ENCODE results near the gene PCBP3.
"Not testable (repeated sequence)": the region's sequence is repeated elsewhere in the genome, so short reads cannot be mapped to it uniquely, and the experiment has no call there.

Gene PCBP3

GRCh38 chr21:45643021-45643980 lies at the start of gene PCBP3:
Gene PCBP3 (plus strand): TSS chr21:45643725. CDS start chr21:45850086, 206,361 bp downstream.
- DNase-seq (ENCODE audit: low read depth in 1 of 2, low spot score in 1 of 2) = peak in 1 of 2 experiments; percentile 75
- no peak for TF ChIP-seq JUND (IDR thresholded peaks at IDR 0.05; ENCODE audit: low read depth)
- in situ Hi-C loops (cut with HindIII; ENCODE audit: low pct_unique_long_range_greater_than_20kb, low sequenced_read_pairs) = no loop called here

DNA sequence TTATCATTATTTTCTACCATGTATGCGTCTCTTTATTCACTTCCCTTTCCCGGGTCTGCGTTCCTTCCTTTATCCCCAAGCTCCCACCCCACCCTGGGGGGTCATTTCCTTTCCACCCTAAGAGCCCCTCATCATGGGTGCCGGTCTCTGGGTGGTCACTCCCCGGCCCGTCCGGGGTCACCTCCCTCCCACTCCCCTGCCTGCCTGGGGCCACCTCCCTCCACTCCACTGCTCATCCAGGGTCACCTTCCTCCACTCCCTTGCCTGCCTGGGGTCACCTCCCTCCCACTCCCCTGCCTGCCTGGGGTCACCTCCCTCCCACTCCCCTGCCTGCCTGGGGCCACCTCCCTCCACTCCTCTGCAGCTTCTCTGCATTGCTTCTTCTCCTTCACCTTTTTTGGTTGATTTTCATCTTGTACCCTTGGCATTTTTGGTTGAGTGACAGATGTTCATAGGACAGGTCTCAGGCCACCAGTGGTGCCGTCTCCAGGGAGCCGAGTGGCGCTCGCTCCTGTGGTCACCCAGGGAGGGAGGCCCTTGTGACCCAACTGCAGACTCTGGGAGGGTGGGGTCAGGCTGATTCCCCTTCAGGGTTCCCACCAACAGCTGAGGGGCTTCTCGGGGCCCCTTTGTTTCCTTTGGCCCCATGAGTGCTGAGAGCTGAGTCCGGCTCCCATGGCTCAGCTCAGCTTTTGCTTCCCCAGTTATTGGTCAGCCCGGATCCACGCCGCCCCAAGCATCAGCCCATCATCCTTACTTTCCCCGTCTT lies 48.6 kb upstream of the PCBP3 start:
- in situ Hi-C loops (cut with HindIII; ENCODE audit: low pct_unique_long_range_greater_than_20kb, low sequenced_read_pairs) = no loop called here
- no peak for DNase-seq (ENCODE audit: low read depth in 1 of 2, low spot score in 1 of 2)
- TF ChIP-seq JUND (IDR thresholded peaks at IDR 0.05; ENCODE audit: low read depth) = no peak

- in situ Hi-C loops (cut with HindIII; ENCODE audit: low pct_unique_long_range_greater_than_20kb, low sequenced_read_pairs) = no loop called here
- no peak for DNase-seq (ENCODE audit: low read depth in 1 of 2, low spot score in 1 of 2)
- TF ChIP-seq JUND (IDR thresholded peaks at IDR 0.05; ENCODE audit: low read depth) = no peak
Observed at GRCh38 chr21:45595574-45596295, 47.8 kb upstream of the PCBP3 start.

DNA sequence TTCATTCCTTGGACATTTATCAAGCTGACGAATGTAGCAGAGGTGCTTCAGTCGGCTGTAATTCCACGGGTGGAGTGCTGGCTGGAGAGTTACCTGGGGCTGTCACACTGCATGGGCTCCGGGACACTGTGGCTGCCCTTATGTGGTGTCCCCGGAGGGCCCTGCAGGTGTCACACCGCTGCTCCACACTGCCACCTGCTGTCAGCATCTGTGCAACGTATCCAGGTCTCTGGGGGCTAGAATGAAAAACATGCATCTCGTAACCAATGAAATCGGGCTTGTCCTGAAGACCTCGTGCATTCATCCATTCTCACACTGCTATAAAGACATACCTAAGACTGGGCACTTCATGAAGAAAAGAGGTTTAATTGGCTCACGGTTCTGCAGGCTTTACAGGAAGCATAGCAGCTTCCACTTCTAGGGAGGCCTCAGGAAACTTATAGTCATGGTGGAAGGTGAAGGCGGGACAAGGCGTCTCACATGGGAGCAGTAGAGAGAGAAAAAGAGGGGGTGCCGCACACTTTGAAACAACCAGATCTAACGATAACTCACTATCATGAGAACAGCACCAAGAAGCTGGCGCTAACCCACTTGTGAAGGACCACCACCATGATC lies 46.7 kb upstream of the PCBP3 start:
- peak; percentile 76 to 87 for DNase-seq (ENCODE audit: low read depth in 1 of 2, low spot score in 1 of 2)
- in situ Hi-C loops (cut with HindIII; ENCODE audit: low pct_unique_long_range_greater_than_20kb, low sequenced_read_pairs) = no loop called here
- no peak for TF ChIP-seq JUND (IDR thresholded peaks at IDR 0.05; ENCODE audit: low read depth)

- in situ Hi-C loops (cut with HindIII; ENCODE audit: low pct_unique_long_range_greater_than_20kb, low sequenced_read_pairs) = no loop called here
- no peak for TF ChIP-seq JUND (IDR thresholded peaks at IDR 0.05; ENCODE audit: low read depth)
- no peak for DNase-seq (ENCODE audit: low read depth in 1 of 2, low spot score in 1 of 2)
Observed at GRCh38 chr21:45598109-45598508, 45.4 kb upstream of the PCBP3 start.

DNA sequence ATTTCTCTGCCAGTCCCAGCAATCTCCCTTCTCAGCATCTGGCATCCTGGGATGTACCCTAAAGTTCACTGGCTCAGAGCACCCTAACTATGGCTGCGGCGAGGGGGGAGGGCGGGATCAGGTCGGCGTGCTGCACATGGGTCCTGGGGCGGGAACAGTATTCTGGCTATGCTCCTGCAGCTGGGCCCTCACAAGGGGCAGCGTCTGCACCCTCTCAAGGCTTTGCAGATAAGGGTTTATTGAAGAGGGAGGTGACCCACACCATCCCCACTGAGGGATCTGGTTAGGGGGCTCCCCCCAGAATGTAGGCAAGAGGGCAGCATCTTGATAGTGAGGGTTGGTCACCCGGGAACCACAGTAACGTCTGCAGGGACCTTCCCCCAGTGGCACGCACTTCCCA lies 44.9 kb upstream of the PCBP3 start:
- DNase-seq (ENCODE audit: low read depth in 1 of 2, low spot score in 1 of 2) = no peak
- no peak for TF ChIP-seq JUND (IDR thresholded peaks at IDR 0.05; ENCODE audit: low read depth)
- in situ Hi-C loops (cut with HindIII; ENCODE audit: low pct_unique_long_range_greater_than_20kb, low sequenced_read_pairs) = no loop called here

- no peak for TF ChIP-seq JUND (IDR thresholded peaks at IDR 0.05; ENCODE audit: low read depth)
- DNase-seq (ENCODE audit: low read depth in 1 of 2, low spot score in 1 of 2) = no peak
- in situ Hi-C loops (cut with HindIII; ENCODE audit: low pct_unique_long_range_greater_than_20kb, low sequenced_read_pairs) = no loop called here
Observed at GRCh38 chr21:45599146-45599581, 44.4 kb upstream of the PCBP3 start.

DNA sequence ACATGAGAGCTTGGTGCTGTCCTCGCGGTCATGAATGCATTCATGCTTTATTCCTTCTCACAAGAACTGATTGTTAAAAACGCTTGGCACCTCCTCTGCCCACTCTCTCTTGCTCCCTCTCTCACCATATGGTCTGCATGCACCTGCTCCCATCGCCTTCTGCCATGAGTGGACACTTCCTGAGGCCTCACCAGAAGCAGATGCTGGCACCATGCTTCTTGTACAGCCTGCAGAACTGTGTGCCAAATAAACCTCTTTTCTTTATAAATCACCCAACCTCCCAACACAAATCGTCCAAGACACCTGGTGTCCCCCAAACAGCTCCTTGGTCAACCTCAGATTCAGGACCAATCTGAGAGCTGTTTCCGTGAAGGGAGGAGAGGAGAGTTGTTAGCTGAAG lies 43.3 kb upstream of the PCBP3 start:
- DNase-seq (ENCODE audit: low read depth in 1 of 2, low spot score in 1 of 2) = no peak
- in situ Hi-C loops (cut with HindIII; ENCODE audit: low pct_unique_long_range_greater_than_20kb, low sequenced_read_pairs) = no loop called here
- no peak for TF ChIP-seq JUND (IDR thresholded peaks at IDR 0.05; ENCODE audit: low read depth)

GRCh38 chr21:45601551-45601950 lies 42.0 kb upstream of the PCBP3 start:
- TF ChIP-seq JUND (IDR thresholded peaks at IDR 0.05; ENCODE audit: low read depth) = no peak
- in situ Hi-C loops (cut with HindIII; ENCODE audit: low pct_unique_long_range_greater_than_20kb, low sequenced_read_pairs) = no loop called here
- no peak for DNase-seq (ENCODE audit: low read depth in 1 of 2, low spot score in 1 of 2)

GRCh38 chr21:45602106-45602505 lies 41.4 kb upstream of the PCBP3 start:
- TF ChIP-seq JUND (IDR thresholded peaks at IDR 0.05; ENCODE audit: low read depth) = no peak
- in situ Hi-C loops (cut with HindIII; ENCODE audit: low pct_unique_long_range_greater_than_20kb, low sequenced_read_pairs) = no loop called here
- no peak for DNase-seq (ENCODE audit: low read depth in 1 of 2, low spot score in 1 of 2)

GRCh38 chr21:45603481-45603880 lies 40.0 kb upstream of the PCBP3 start:
- in situ Hi-C loops (cut with HindIII; ENCODE audit: low pct_unique_long_range_greater_than_20kb, low sequenced_read_pairs) = no loop called here
- no peak for DNase-seq (ENCODE audit: low read depth in 1 of 2, low spot score in 1 of 2)
- TF ChIP-seq JUND (IDR thresholded peaks at IDR 0.05; ENCODE audit: low read depth) = no peak

DNA sequence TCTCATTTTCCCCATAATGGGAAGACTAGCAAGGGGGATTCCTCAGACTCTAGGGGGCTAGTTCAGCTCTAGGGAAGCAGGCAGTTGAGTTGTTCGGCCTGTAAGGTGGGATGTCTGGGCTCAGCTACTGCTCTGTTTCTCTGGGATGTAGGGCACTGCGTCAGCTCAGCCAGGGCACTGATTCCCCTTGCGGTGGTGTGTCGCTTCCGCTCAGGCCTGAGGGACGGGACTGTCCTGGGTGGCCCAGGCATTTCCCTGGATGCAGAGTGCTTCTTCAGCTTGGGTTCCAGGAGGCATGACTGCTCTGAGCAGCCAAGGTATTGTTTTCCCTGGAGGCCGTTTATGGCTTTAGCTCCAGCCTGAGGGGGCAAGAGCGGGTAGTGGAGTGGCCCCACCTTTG lies 38.8 kb upstream of the PCBP3 start:
- DNase-seq (ENCODE audit: low read depth in 1 of 2, low spot score in 1 of 2) = not testable (repeated sequence)

More for the DNA sequence above, 38.8 kb upstream of the PCBP3 start:
- in situ Hi-C loops (cut with HindIII; ENCODE audit: low pct_unique_long_range_greater_than_20kb, low sequenced_read_pairs) = not testable (repeated sequence)

Measured in T47D (cell line).